BJ (cell line): ENCODE measurements around the gene COL6A3. TPM values are rescaled to one million over a fixed set of nuclear protein-coding genes. Genes with fewer than 3 reads are reported as not detected.

Source experiments
- CTCF ChIA-PET: fragments of 350-600 bp; formaldehyde crosslinking; extraction: SDS; loops from one replicate; lab custom pipeline; 2021; ENCODE audit warnings: antibody characterized with exemption, inconsistent platforms; lab: Yijun Ruan, JAX
- POLR2A ChIA-PET: fragments of 300-600 bp; sonication (Branson Sonifier 250); formaldehyde crosslinking; extraction: SDS; loops from one replicate; lab custom pipeline; 2021; ENCODE audit warnings: antibody characterized with exemption; lab: Charles Lee
- DNase-seq: peaks from one replicate; pipeline ENCODE4 v3.0.0-alpha.2; 2011; ENCODE audit warnings: low read depth
- H3K27me3 ChIP-seq: 2 replicates; pipeline ENCODE4 v1.6.0; 2011; ENCODE audit warnings: low read length; ENCODE audit not compliant: control insufficient read depth, insufficient read depth
- H3K36me3 ChIP-seq: 2 replicates; pipeline ENCODE4 v1.5.1; 2011; ENCODE audit warnings: low read length; ENCODE audit not compliant: control insufficient read depth, insufficient read depth
- H3K4me3 ChIP-seq: 2 replicates; pipeline ENCODE4 v1.5.1; 2011; ENCODE audit warnings: low read depth, mild to moderate bottlenecking, control low read depth, low read length
- CTCF ChIP-seq: IDR thresholded peaks from 2 replicates; pipeline ENCODE4 v1.5.1; 2011; ENCODE audit warnings: low read depth, mild to moderate bottlenecking, control low read depth, inconsistent platforms, low read length, moderate library complexity; ENCODE audit not compliant: insufficient read depth
- polyA plus RNA-seq: library from polyadenylated mRNA; depleted of rRNA; stranded (reverse); fragments of >200 nt; gene quantifications from 2 replicates; pipeline ENCODE4 v1.2.3, GENCODE V29; 2011

The COL6A3 gene
- polyA plus RNA-seq, 1 experiment = 695 TPM

- peaks cover 54% of the 10 kb centered on the region for H3K36me3 ChIP-seq
- POLR2A ChIA-PET = no interaction called here
- CTCF ChIA-PET = no interaction called here
Observed at GRCh38 chr2:237348281-237348865, 65.6 kb downstream of the COL6A3 start.

GRCh38 chr2:237345891-237346640, 67.9 kb downstream of the COL6A3 start:
- Histone ChIP-seq H3K27me3 (no peaks in the 10 kb centered on the region), H3K36me3 (peaks cover 48% of the 10 kb centered on the region), H3K4me3 (no peak overlapping the region)
- POLR2A ChIA-PET = no interaction called here
- TF ChIP-seq CTCF = no peak
- CTCF ChIA-PET = interaction anchor here (0.6 to 1.6 kb wide), 4 partner anchors 9 to 199 kb away, joined by 3 read pairs; no protein-coding TSS in a partner anchor
- DNase-seq = no peak

More at GRCh38 chr2:237348281-237348865, 65.6 kb downstream of the COL6A3 start:
- no peak for DNase-seq
- H3K27me3 ChIP-seq = no peaks in the 10 kb centered on the region
- no peak for TF ChIP-seq CTCF
- no peak overlapping the region for H3K4me3 ChIP-seq

- no peak for DNase-seq
- CTCF ChIA-PET = interaction anchor here (0.7 to 1.6 kb wide), 3 partner anchors 9 to 180 kb away, joined by 3 read pairs; no protein-coding TSS in a partner anchor
- H3K36me3 ChIP-seq = peaks cover 51% of the 10 kb centered on the region
- H3K27me3 ChIP-seq = no peaks in the 10 kb centered on the region
- no peak for TF ChIP-seq CTCF
- POLR2A ChIA-PET = interaction anchor here (0.8 kb wide), 1 partner anchor 17 kb away, joined by 7 read pairs; no protein-coding TSS in a partner anchor
- no peak overlapping the region for H3K4me3 ChIP-seq
Observed at GRCh38 chr2:237345411-237345810, 68.6 kb downstream of the COL6A3 start.

GRCh38 chr2:237344942-237345341, 69.0 kb downstream of the COL6A3 start:
- Histone ChIP-seq H3K27me3 (no peaks in the 10 kb centered on the region), H3K4me3 (no peak overlapping the region), H3K36me3 (peaks cover 55% of the 10 kb centered on the region)
- TF ChIP-seq CTCF = no peak
- no peak for DNase-seq
- ChIA-PET POLR2A (interaction anchor here (0.8 kb wide), 1 partner anchor 17 kb away, joined by 7 read pairs; no protein-coding TSS in a partner anchor), CTCF (interaction anchor here (0.8 to 1.1 kb wide), 2 partner anchors 8 to 191 kb away, joined by 3 read pairs; no protein-coding TSS in a partner anchor)

GRCh38 chr2:237343993-237344392, 70.0 kb downstream of the COL6A3 start:
- DNase-seq = no peak
- POLR2A ChIA-PET = interaction anchor here (0.5 kb wide), 1 partner anchor 162 kb away, joined by 4 read pairs; no protein-coding TSS in a partner anchor
- no peak for TF ChIP-seq CTCF
- no peak overlapping the region for H3K4me3 ChIP-seq
- peaks cover 58% of the 10 kb centered on the region for H3K36me3 ChIP-seq
- CTCF ChIA-PET = interaction anchor here (1.0 to 1.1 kb wide), 2 partner anchors 190 to 251 kb away, joined by 3 read pairs; no protein-coding TSS in a partner anchor
- no peaks in the 10 kb centered on the region for H3K27me3 ChIP-seq
